Muscle of arm (tissue), 12 donors: ENCODE data around the gene PKP2. TPM values are rescaled to one million over a fixed set of nuclear protein-coding genes. Genes with fewer than 3 reads are reported as not detected.

Source experiments
- DNase-seq: peaks from one replicate; pipeline ENCODE4 v3.0.0-alpha.2; 2013
- polyA plus RNA-seq, 12 donors: library from polyadenylated mRNA; unstranded; fragments of 120-200 nt; gene quantifications; one replicate each; pipeline ENCODE4 v1.2.1, GENCODE V29; 2013; ENCODE audit not compliant: insufficient read length in 12 of 12

The PKP2 gene
- polyA plus RNA-seq, 12 donors: 5.6 to 15.2 (median 9.2) TPM; not detected in 1

- peak; percentile 97 for DNase-seq
These were observed 140.7 kb downstream of the PKP2 start, which contains the start of gene YARS2 for GRCh38 chr12:32755654-32756475. Gene YARS2 (minus strand): TSS chr12:32755897. CDS start chr12:32755874, 23 bp downstream.

DNA sequence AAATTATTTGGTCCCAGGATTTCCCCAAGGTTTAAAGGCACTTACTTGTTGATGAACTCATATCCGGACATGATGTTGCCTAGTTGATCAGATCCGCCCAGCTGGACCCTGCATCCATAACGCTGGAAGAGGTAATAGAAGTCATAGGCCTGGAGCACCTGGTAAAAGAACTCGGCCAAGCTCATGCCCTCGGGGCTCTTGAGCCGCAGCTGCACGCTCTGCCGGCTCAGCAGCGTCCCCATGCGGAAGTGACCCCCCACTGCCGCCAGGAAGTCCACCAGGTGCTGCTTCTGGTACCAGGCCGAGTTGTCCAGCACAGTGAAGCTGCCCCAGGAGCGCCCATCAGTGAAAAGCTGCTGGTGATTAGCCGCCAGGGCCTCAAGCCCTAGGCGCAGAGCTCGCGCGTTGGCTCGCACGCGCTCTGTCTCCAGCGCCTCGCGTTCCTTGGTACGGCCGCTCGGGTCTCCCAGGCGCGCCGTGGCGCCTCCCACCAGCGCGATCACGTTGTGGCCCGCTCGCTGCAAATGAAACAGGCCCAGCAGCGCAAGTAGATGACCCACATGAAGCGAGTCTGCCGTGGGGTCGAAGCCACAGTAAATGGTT lies 141.4 kb downstream of the PKP2 start:
- peak; percentile 72 for DNase-seq

DNA sequence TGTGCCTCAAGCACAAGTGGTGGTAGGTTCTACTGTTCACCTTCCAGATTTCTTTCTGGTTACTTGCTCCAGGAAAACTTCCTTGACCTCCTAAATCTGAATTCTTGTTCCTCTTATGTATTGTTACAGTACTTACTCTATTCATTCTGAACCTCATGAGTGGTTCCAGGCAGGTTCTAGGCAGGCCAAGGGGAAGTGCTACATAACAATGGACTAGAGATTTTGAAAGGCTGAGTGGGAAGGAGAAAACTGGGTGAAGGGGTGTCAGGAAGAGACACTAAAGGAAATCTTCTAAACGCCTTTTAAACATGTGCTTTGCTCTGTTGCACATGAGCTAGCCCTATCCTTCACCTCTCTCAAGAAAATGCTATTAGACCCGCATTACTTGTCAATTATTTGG lies 142.5 kb downstream of the PKP2 start:
- no peak for DNase-seq

DNA sequence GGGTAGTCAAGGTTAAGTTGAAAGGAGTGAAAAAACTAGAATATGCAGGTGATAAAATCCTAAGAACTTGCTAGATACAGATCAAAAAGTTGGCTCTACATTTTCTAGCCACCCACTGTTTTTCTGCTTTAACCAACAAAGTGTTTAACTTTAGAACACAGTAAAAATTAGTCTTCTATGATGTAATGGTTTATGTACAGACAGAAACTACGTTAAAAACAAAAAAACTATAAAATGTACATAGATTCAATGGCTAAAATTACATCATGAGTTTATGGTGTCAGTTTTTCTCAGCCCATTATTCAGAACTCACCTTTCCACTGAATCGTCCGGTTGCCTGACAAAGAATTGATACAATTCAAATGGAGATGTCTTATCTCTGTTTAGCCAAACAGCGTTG lies 143.0 kb downstream of the PKP2 start:
- no peak for DNase-seq

DNA sequence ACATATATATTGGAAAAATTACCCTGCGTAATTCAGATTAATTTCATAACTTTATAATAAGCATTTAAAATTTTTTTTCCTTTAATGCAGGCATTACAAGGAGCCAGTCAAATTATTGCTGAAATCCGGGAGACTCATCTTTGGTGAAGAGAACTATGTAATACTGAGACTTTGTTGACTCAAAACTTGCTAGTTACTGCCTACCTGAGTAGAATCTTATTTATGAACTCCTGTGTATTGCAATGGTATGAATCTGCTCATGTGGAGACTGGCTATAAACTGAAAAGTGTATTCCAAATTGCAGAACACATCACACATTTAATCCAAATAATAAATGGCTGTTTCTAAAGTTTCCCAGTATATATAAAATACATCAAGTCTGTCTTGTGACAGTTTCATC lies 153.3 kb downstream of the PKP2 start:
- DNase-seq: no peak

- DNase-seq: no peak
These were observed 154.4 kb downstream of the PKP2 start for GRCh38 chr12:32742133-32742532.

Other genes with a start within 250 kb of the PKP2 start
- 100 to 1,000 TPM in 4 of 12 donors, 10 to 100 TPM in 8; 55.1 to 191 (median 88.9) TPM for gene DNM1L, start 217.5 kb downstream of the PKP2 start, polyA plus RNA-seq
- gene YARS2, start 140.9 kb downstream of the PKP2 start, polyA plus RNA-seq: 10 to 100 TPM in 11 of 12 donors, not detected in 1; 17.2 to 30.4 (median 25.2) TPM